ENCODE data around the gene PPFIA1.

The PPFIA1 gene

DNA sequence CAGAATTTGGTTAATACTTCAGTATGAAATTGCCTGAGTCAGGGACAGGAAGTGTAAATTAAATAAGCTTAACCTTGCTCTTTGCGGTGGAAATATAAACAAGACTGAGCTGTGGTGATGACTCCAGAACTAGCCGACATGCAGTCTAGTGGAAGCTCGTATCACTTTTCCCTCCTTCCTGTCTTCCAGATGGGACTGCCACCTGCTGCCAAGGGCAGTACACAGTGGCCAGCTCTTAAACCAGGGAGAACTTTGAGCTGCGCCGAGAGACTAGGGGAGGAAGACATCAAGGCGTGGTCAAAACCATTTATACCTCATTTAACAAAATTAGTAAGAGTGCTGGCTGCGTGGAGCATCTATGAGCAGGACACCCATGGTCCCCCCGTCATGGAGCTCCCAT lies 96.6 kb downstream of the PPFIA1 start:
- no CpG with 5 or more reads among the region's 8 CpGs for WGBS (ENCODE audit: extremely low coverage, insufficient coverage, insufficient read length)
- Histone ChIP-seq H3K79me2 (ENCODE audit: control insufficient read depth, insufficient read depth, low read length, poor library complexity) (no peaks in the 10 kb centered on the region), H2BK120ac (ENCODE audit: insufficient read depth, low read length, poor library complexity) (no peak overlapping the region)

DNA sequence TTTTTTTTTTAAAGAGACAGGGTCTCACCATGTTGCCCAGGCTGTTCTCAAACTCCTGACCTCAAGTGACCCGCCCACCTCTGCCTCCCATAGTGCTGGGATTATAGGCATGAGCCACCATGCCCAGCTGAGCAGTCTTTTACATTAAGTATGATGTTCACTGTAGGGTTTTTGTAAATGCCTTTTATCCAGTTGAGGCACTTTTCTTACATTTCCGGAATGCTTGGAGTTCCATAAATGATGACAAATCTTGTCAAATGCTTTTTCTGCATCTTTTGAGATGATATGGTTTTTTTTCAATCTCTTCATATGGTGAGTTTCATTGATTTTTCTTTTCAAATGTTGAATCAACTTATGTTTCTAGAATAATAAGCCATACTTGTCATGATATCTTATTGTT lies 98.5 kb downstream of the PPFIA1 start:
- H4K12ac ChIP-seq (ENCODE audit: low read depth, low read length), result no peak overlapping the region
- peaks cover 24 to 34% of the 10 kb centered on the region in 2 experiments for H3K36me3 ChIP-seq (ENCODE audit: control insufficient read depth in 1 of 2, insufficient read depth in 2 of 2, low read length in 2 of 2)
- no peak overlapping the region for H3K23ac ChIP-seq (ENCODE audit: low read length)
- no peaks in the 10 kb centered on the region for H3K27me3 ChIP-seq (ENCODE audit: insufficient read depth, low read length)
- no peak overlapping the region for H3K18ac ChIP-seq (ENCODE audit: low read length)
- H3K14ac ChIP-seq (ENCODE audit: low read length), result no peak overlapping the region
- no peaks in the 10 kb centered on the region for H3K4me1 ChIP-seq (ENCODE audit: control insufficient read depth in 1 of 2, insufficient read depth in 2 of 2, low read length in 2 of 2)
- H2AFZ ChIP-seq (ENCODE audit: insufficient read depth, low read length, poor library complexity), result no peak overlapping the region
- no peak overlapping the region for H2BK5ac ChIP-seq (ENCODE audit: low read depth, low read length, poor library complexity)
- no peak overlapping the region for H3K9ac ChIP-seq (ENCODE audit: low read length)
- no peak overlapping the region for H2BK120ac ChIP-seq (ENCODE audit: insufficient read depth, low read length, poor library complexity)
- no CpG with 5 or more reads among the region's 2 CpGs for WGBS (ENCODE audit: extremely low coverage, insufficient coverage, insufficient read length)
- H2AK5ac ChIP-seq (ENCODE audit: low read length), result no peak overlapping the region
- no peak overlapping the region for H4K8ac ChIP-seq (ENCODE audit: low read depth, low read length)
- H3K9me3 ChIP-seq (ENCODE audit: insufficient read depth, low read depth, low read length), result no peaks in the 10 kb centered on the region
- no peak overlapping the region for H3K4me2 ChIP-seq (ENCODE audit: low read length)
- peak in 1 of 2 donors; percentile 56 for DNase-seq
- no peak overlapping the region for H3K4ac ChIP-seq (ENCODE audit: low read depth, low read length)
- no peak overlapping the region for H3K27ac ChIP-seq (ENCODE audit: low read depth, low read length)
- H2BK12ac ChIP-seq (ENCODE audit: low read length), result no peak overlapping the region
- H3K79me1 ChIP-seq (ENCODE audit: low read length), result no peaks in the 10 kb centered on the region
- H4K91ac ChIP-seq (ENCODE audit: low read depth, low read length), result no peak overlapping the region
- H3K4me3 ChIP-seq (ENCODE audit: low read depth, low read length), result no peak overlapping the region
- H3K79me2 ChIP-seq (ENCODE audit: control insufficient read depth, insufficient read depth, low read length, poor library complexity), result no peaks in the 10 kb centered on the region

More for the DNA sequence above, 96.6 kb downstream of the PPFIA1 start:
- Histone ChIP-seq H3K36me3 (ENCODE audit: control insufficient read depth in 1 of 2, insufficient read depth in 2 of 2, low read length in 2 of 2) (peaks cover 25 to 37% of the 10 kb centered on the region in 2 experiments), H3K23ac (ENCODE audit: low read length) (no peak overlapping the region), H4K12ac (ENCODE audit: low read depth, low read length) (no peak overlapping the region), H3K4me2 (ENCODE audit: low read length) (no peak overlapping the region), H3K9ac (ENCODE audit: low read length) (no peak overlapping the region), H3K4me1 (ENCODE audit: control insufficient read depth in 1 of 2, insufficient read depth in 2 of 2, low read length in 2 of 2) (no peaks in the 10 kb centered on the region), H2BK5ac (ENCODE audit: low read depth, low read length, poor library complexity) (no peak overlapping the region), H2BK12ac (ENCODE audit: low read length) (no peak overlapping the region), H3K18ac (ENCODE audit: low read length) (no peak overlapping the region), H3K27me3 (ENCODE audit: insufficient read depth, low read length) (no peaks in the 10 kb centered on the region), H4K8ac (ENCODE audit: low read depth, low read length) (no peak overlapping the region), H3K4me3 (ENCODE audit: low read depth, low read length) (no peak overlapping the region), H3K27ac (ENCODE audit: low read depth, low read length) (no peak overlapping the region), H3K4ac (ENCODE audit: low read depth, low read length) (no peak overlapping the region), H3K9me3 (ENCODE audit: insufficient read depth, low read depth, low read length) (no peaks in the 10 kb centered on the region), H2AFZ (ENCODE audit: insufficient read depth, low read length, poor library complexity) (no peak overlapping the region), H2AK5ac (ENCODE audit: low read length) (no peak overlapping the region), H3K79me1 (ENCODE audit: low read length) (no peaks in the 10 kb centered on the region), H3K14ac (ENCODE audit: low read length) (no peak overlapping the region), H4K91ac (ENCODE audit: low read depth, low read length) (no peak overlapping the region)
- no peak for DNase-seq

DNA sequence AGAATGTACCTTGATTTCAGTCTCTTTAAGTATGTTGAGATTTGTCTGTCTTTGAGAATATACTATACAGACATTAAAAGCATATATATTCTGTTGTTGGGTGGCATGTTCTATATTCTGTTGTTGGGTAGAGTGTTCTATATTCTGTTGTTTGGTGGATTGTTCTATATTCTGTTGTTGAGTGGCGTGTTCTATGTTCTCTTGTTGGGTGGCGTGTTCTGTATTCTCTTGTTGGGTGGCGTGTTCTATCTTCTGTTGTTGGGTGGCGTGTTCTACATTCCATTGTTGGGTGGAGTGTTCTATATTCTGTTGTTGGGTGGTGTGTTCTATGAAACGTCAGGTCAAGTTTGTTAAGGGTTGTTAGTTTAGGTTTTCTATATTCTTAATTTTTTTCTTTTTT lies 100.8 kb downstream of the PPFIA1 start:
- H3K23ac ChIP-seq (ENCODE audit: low read length), result no peak overlapping the region
- H3K27me3 ChIP-seq (ENCODE audit: insufficient read depth, low read length), result no peaks in the 10 kb centered on the region
- no peak overlapping the region for H3K18ac ChIP-seq (ENCODE audit: low read length)
- no peaks in the 10 kb centered on the region for H3K79me1 ChIP-seq (ENCODE audit: low read length)
- H3K4ac ChIP-seq (ENCODE audit: low read depth, low read length), result no peak overlapping the region
- H4K12ac ChIP-seq (ENCODE audit: low read depth, low read length), result no peak overlapping the region
- no peak overlapping the region for H3K14ac ChIP-seq (ENCODE audit: low read length)
- H4K91ac ChIP-seq (ENCODE audit: low read depth, low read length), result no peak overlapping the region
- no peaks in the 10 kb centered on the region for H3K4me1 ChIP-seq (ENCODE audit: control insufficient read depth in 1 of 2, insufficient read depth in 2 of 2, low read length in 2 of 2)
- H2AFZ ChIP-seq (ENCODE audit: insufficient read depth, low read length, poor library complexity), result no peak overlapping the region
- H3K4me3 ChIP-seq (ENCODE audit: low read depth, low read length), result no peak overlapping the region
- no peak for DNase-seq
- WGBS (ENCODE audit: extremely low coverage, insufficient coverage, insufficient read length), result no CpG with 5 or more reads among the region's 5 CpGs
- no peaks in the 10 kb centered on the region for H3K79me2 ChIP-seq (ENCODE audit: control insufficient read depth, insufficient read depth, low read length, poor library complexity)
- H3K36me3 ChIP-seq (ENCODE audit: control insufficient read depth in 1 of 2, insufficient read depth in 2 of 2, low read length in 2 of 2), result peaks cover 26 to 31% of the 10 kb centered on the region in 2 experiments
- no peak overlapping the region for H2BK12ac ChIP-seq (ENCODE audit: low read length)
- no peak overlapping the region for H3K4me2 ChIP-seq (ENCODE audit: low read length)
- H4K8ac ChIP-seq (ENCODE audit: low read depth, low read length), result no peak overlapping the region
- H3K27ac ChIP-seq (ENCODE audit: low read depth, low read length), result no peak overlapping the region
- no peak overlapping the region for H3K9ac ChIP-seq (ENCODE audit: low read length)
- no peak overlapping the region for H2BK5ac ChIP-seq (ENCODE audit: low read depth, low read length, poor library complexity)
- H3K9me3 ChIP-seq (ENCODE audit: insufficient read depth, low read depth, low read length), result no peaks in the 10 kb centered on the region
- H2BK120ac ChIP-seq (ENCODE audit: insufficient read depth, low read length, poor library complexity), result no peak overlapping the region
- H2AK5ac ChIP-seq (ENCODE audit: low read length), result no peak overlapping the region

DNA sequence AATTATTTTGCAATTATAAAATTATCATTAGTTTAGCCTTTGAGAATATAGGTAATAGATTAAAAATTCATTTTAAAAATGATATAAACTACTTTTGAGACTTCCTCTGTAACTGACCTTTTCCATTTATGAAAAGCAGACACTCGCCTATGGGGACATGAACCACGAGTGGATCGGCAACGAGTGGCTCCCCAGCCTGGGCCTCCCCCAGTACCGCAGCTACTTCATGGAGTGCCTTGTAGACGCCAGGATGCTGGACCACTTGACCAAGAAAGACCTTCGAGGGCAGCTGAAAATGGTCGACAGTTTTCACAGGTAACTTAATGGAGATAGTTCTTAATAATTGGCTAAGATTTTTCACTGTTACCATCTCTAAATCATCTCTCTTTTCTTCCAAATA lies 101.6 kb downstream of the PPFIA1 start:
- Histone ChIP-seq H3K27ac (ENCODE audit: low read depth, low read length) (no peak overlapping the region), H2BK5ac (ENCODE audit: low read depth, low read length, poor library complexity) (no peak overlapping the region), H3K14ac (ENCODE audit: low read length) (no peak overlapping the region), H2BK120ac (ENCODE audit: insufficient read depth, low read length, poor library complexity) (no peak overlapping the region), H3K27me3 (ENCODE audit: insufficient read depth, low read length) (no peaks in the 10 kb centered on the region), H2BK12ac (ENCODE audit: low read length) (no peak overlapping the region), H3K9ac (ENCODE audit: low read length) (no peak overlapping the region), H4K8ac (ENCODE audit: low read depth, low read length) (no peak overlapping the region), H3K23ac (ENCODE audit: low read length) (no peak overlapping the region), H3K79me1 (ENCODE audit: low read length) (no peaks in the 10 kb centered on the region), H4K91ac (ENCODE audit: low read depth, low read length) (no peak overlapping the region), H3K4me1 (ENCODE audit: control insufficient read depth in 1 of 2, insufficient read depth in 2 of 2, low read length in 2 of 2) (no peaks in the 10 kb centered on the region), H3K79me2 (ENCODE audit: control insufficient read depth, insufficient read depth, low read length, poor library complexity) (no peaks in the 10 kb centered on the region), H3K18ac (ENCODE audit: low read length) (peak overlapping the region; percentile 59), H3K9me3 (ENCODE audit: insufficient read depth, low read depth, low read length) (no peaks in the 10 kb centered on the region), H2AK5ac (ENCODE audit: low read length) (no peak overlapping the region), H3K4me2 (ENCODE audit: low read length) (no peak overlapping the region), H3K4me3 (ENCODE audit: low read depth, low read length) (no peak overlapping the region), H2AFZ (ENCODE audit: insufficient read depth, low read length, poor library complexity) (no peak overlapping the region), H4K12ac (ENCODE audit: low read depth, low read length) (no peak overlapping the region), H3K36me3 (ENCODE audit: control insufficient read depth in 1 of 2, insufficient read depth in 2 of 2, low read length in 2 of 2) (peaks cover 30 to 31% of the 10 kb centered on the region in 2 experiments), H3K4ac (ENCODE audit: low read depth, low read length) (no peak overlapping the region)
- no CpG with 5 or more reads among the region's 8 CpGs for WGBS (ENCODE audit: extremely low coverage, insufficient coverage, insufficient read length)
- no peak for DNase-seq

All from trophoblast cell (in vitro differentiated cells and primary cell).